SU-DHL-6 (cell line): ENCODE results near the gene SESN3.
"Not testable (repeated sequence)": the region's sequence is repeated elsewhere in the genome, so short reads cannot be mapped to it uniquely, and the experiment has no call there.

ENCODE experiments used
- H2AFZ ChIP-seq: fragments of 200-600 bp; sonication (generic); 2 replicates; pipeline ENCODE4 v1.6.1; 2014; ENCODE audit warnings: low read depth, mild to moderate bottlenecking, moderate library complexity, mixed read lengths, antibody characterized with exemption, low read length; ENCODE audit not compliant: severe bottlenecking
- H3F3A ChIP-seq: fragments of 200-600 bp; shearing (Covaris generic); 2 replicates; pipeline ENCODE4 v1.6.0; 2016; ENCODE audit warnings: antibody characterized with exemption, mild to moderate bottlenecking; ENCODE audit not compliant: insufficient read depth
- H3K27ac ChIP-seq: fragments of 200-600 bp; sonication (generic); 2 replicates; pipeline ENCODE4 v1.5.1; 2016; ENCODE audit warnings: low read depth, mild to moderate bottlenecking, low read length, moderate library complexity, mixed read lengths
- H3K27me3 ChIP-seq: fragments of 200-600 bp; sonication (generic), shearing (Covaris generic); 2 replicates; pipeline ENCODE4 v1.6.0; 2014; ENCODE audit warnings: mild to moderate bottlenecking, low read length
- H3K36me3 ChIP-seq: fragments of 200-600 bp; sonication (generic); 2 replicates; pipeline ENCODE4 v1.6.1; 2014; ENCODE audit warnings: mild to moderate bottlenecking, low read length, mixed read lengths
- H3K4me2 ChIP-seq: fragments of 300-600, 200-600 bp; shearing (Covaris generic), sonication (generic); 2 replicates; pipeline ENCODE4 v1.6.0; 2014; ENCODE audit warnings: low read length, low read depth, mild to moderate bottlenecking; ENCODE audit not compliant: poor library complexity, severe bottlenecking
- H3K4me3 ChIP-seq: fragments of 200-600 bp; sonication (generic); 2 replicates; pipeline ENCODE4 v1.5.1; 2014; ENCODE audit warnings: antibody characterized with exemption, low read length, mild to moderate bottlenecking, mixed read lengths; ENCODE audit not compliant: insufficient read depth, poor library complexity, severe bottlenecking
- H3K79me2 ChIP-seq: fragments of 200-600 bp; sonication (generic); 2 replicates; pipeline ENCODE4 v1.6.1; 2014; ENCODE audit warnings: mild to moderate bottlenecking, low read length, moderate library complexity; ENCODE audit not compliant: insufficient read depth
- H3K9ac ChIP-seq: fragments of 200-600 bp; sonication (generic); 2 replicates; pipeline ENCODE4 v1.7.0; 2014; ENCODE audit warnings: mild to moderate bottlenecking, low read length
- H3K9me2 ChIP-seq: fragments of 200-600 bp; sonication (generic); replicated peaks from 2 replicates; pipeline ENCODE4 v1.6.1; 2014; ENCODE audit warnings: low read length; ENCODE audit not compliant: insufficient read depth
- H3K9me3 ChIP-seq: fragments of 200-600 bp; sonication (generic); 2 replicates; pipeline ENCODE4 v1.6.1; 2014; ENCODE audit warnings: low read length, mixed read lengths; ENCODE audit not compliant: insufficient read depth
- H4K20me1 ChIP-seq: fragments of 200-600 bp; sonication (generic); 2 replicates; pipeline ENCODE4 v1.6.1; 2014; ENCODE audit warnings: low read depth, mild to moderate bottlenecking, antibody characterized with exemption, low read length, moderate library complexity, mixed read lengths
- CTCF ChIP-seq: fragments of 200-600 bp; sonication (generic); IDR thresholded peaks from one replicate; pipeline ENCODE4 v1.5.1; 2017; ENCODE audit warnings: antibody characterized with exemption, mild to moderate bottlenecking, low read length, moderate library complexity; ENCODE audit not compliant: insufficient read depth, poor library complexity, severe bottlenecking
- EZH2phosphoT487 ChIP-seq: fragments of 200-600 bp; sonication (generic), shearing (Covaris generic); conservative IDR thresholded peaks from 2 replicates; pipeline ENCODE4 v1.6.1; 2018; ENCODE audit warnings: mild to moderate bottlenecking, antibody characterized with exemption, low read length, moderate library complexity, mixed read lengths

Gene SESN3

DNA sequence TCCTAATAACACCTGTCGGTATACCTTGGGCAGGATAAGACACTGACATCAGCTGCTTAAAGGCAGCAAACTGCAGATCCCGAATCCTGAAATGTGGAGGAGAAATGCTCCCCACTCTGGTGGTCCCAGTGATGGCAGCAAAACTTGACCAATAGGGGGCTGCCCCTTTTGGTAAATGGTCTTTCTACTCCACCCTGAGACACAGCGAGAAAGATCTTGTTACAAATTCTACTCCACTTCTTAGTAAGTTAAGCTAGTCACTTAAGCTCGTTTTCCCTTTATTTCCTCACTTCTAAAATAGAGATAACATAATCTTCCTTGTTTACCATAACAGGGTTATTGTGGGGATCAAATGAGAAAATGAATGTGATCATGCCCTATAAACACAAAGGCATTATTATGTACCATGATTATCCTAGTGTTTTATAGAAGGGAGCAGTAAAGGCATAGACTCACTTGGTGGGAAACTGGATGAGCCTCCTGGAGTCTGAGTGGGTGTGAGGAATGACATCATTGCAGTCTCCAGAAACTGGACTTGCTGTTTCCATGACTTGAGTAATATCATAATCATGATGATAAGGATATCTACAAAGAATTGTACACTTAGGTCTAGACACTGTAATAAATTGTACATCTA is 90.5 kb downstream of the SESN3 start:
- H4K20me1 ChIP-seq: no peaks in the 10 kb centered on the region
- TF ChIP-seq EZH2phosphoT487 (no peak), CTCF (no peak)

DNA sequence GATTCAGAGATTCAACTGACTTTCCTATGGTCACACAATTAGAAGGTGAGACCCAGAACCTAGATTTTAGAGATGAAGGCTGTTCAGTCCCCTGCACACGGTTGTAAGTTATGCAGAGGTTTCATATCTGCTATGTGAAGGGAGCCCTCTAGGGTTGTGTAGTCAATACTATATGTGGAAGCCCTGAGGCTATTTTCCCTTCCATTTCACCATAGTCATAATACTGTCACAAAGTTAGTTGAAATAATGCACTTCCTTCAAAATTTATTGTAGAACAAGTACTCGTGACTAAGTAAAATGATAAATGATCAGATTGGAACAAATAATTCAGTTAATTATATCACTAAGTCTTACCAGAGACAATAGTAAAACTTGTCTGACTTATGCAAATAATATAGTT is 92.6 kb downstream of the SESN3 start:
- Histone ChIP-seq H3K4me3 (no peak overlapping the region), H2AFZ (no peak overlapping the region), H3K9me2 (no peaks in the 10 kb centered on the region), H3K79me2 (no peaks in the 10 kb centered on the region), H3K27me3 (no peaks in the 10 kb centered on the region), H3K4me2 (no peak overlapping the region), H3F3A (no peaks in the 10 kb centered on the region), H3K9me3 (no peaks in the 10 kb centered on the region), H3K27ac (no peak overlapping the region), H3K9ac (no peak overlapping the region), H4K20me1 (no peaks in the 10 kb centered on the region), H3K36me3 (no peaks in the 10 kb centered on the region)
- TF ChIP-seq EZH2phosphoT487: no peak
- TF ChIP-seq CTCF: no peak

More for the DNA sequence above, 90.5 kb downstream of the SESN3 start:
- no peak overlapping the region for H3K9ac ChIP-seq
- no peaks in the 10 kb centered on the region for H3K27me3 ChIP-seq
- no peak overlapping the region for H3K4me3 ChIP-seq
- H3K27ac ChIP-seq: no peak overlapping the region
- no peak overlapping the region for H2AFZ ChIP-seq
- no peaks in the 10 kb centered on the region for H3K9me3 ChIP-seq
- H3K4me2 ChIP-seq: no peak overlapping the region
- no peaks in the 10 kb centered on the region for H3F3A ChIP-seq
- no peaks in the 10 kb centered on the region for H3K9me2 ChIP-seq
- no peaks in the 10 kb centered on the region for H3K79me2 ChIP-seq
- no peaks in the 10 kb centered on the region for H3K36me3 ChIP-seq

GRCh38 chr11:95137299-95137698 is 93.7 kb downstream of the SESN3 start:
- Histone ChIP-seq H3K9me2 (no peaks in the 10 kb centered on the region), H3K27me3 (no peaks in the 10 kb centered on the region), H3K9ac (no peak overlapping the region), H2AFZ (no peak overlapping the region), H3F3A (no peaks in the 10 kb centered on the region), H3K4me3 (no peak overlapping the region), H3K9me3 (no peaks in the 10 kb centered on the region), H3K36me3 (no peaks in the 10 kb centered on the region), H4K20me1 (no peaks in the 10 kb centered on the region), H3K27ac (no peak overlapping the region), H3K4me2 (no peak overlapping the region), H3K79me2 (no peaks in the 10 kb centered on the region)
- no peak for TF ChIP-seq EZH2phosphoT487
- no peak for TF ChIP-seq CTCF

DNA sequence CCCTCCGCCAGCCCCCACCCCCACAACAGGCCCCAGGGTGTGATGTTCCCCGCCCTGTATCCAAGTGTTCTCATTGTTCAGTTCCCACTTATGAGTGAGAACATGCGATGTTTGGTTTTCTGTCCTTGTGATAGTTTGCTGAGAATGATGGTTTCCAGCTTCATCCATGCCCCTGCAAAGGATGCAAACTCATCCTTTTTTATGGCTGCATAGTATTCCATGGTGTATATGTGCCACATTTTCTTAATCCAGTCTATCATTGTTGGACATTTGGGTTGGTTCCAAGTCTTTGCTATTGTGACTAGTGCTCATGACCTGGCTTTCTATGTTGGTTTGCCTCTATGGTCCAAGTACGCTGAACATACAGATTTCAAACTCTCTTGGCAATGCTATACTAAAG is 94.3 kb downstream of the SESN3 start:
- H3K4me3 ChIP-seq, H3K9me3 ChIP-seq, H3K9ac ChIP-seq, H4K20me1 ChIP-seq, H3K4me2 ChIP-seq, H3K9me2 ChIP-seq, H3K27ac ChIP-seq, H3F3A ChIP-seq, H3K36me3 ChIP-seq, H3K79me2 ChIP-seq, H3K27me3 ChIP-seq, H2AFZ ChIP-seq: not testable (repeated sequence)
